ENCODE measurements around the gene PLXNB3.

PLXNB3 gene

GRCh38 chrX:153774576-153775292, 10.7 kb downstream of the PLXNB3 start:
- no peak for ATAC-seq

- no peak for ATAC-seq
Measured at GRCh38 chrX:153775293-153776119, 11.5 kb downstream of the PLXNB3 start.

GRCh38 chrX:153776120-153776599, 12.1 kb downstream of the PLXNB3 start:
- ATAC-seq: no peak

GRCh38 chrX:153776611-153777045, 12.6 kb downstream of the PLXNB3 start:
- ATAC-seq: no peak

- ATAC-seq: no peak
Measured at GRCh38 chrX:153777261-153778090, 13.4 kb downstream of the PLXNB3 start.

- no peak for ATAC-seq
Measured at GRCh38 chrX:153778181-153778580, 14.1 kb downstream of the PLXNB3 start.

GRCh38 chrX:153778684-153779101, 14.6 kb downstream of the PLXNB3 start:
- ATAC-seq: peak in 1 of 2 donors; percentile 17

- ATAC-seq: no peak
Measured at GRCh38 chrX:153779891-153780677, 16.0 kb downstream of the PLXNB3 start.

- no peak for ATAC-seq
Measured at GRCh38 chrX:153780678-153781427, 16.8 kb downstream of the PLXNB3 start, which contains the start of gene SRPK3. Gene SRPK3, plus strand, starts transcription at chrX:153781041. Its CDS starts 46 bp downstream, at chrX:153781087.

GRCh38 chrX:153781428-153782047, 17.5 kb downstream of the PLXNB3 start:
- no peak for ATAC-seq

GRCh38 chrX:153782313-153782712, 18.3 kb downstream of the PLXNB3 start:
- no peak for ATAC-seq

- no peak for ATAC-seq
Measured at GRCh38 chrX:153782871-153783270, 18.8 kb downstream of the PLXNB3 start.

GRCh38 chrX:153783378-153784013, 19.4 kb downstream of the PLXNB3 start:
- no peak for ATAC-seq

DNA sequence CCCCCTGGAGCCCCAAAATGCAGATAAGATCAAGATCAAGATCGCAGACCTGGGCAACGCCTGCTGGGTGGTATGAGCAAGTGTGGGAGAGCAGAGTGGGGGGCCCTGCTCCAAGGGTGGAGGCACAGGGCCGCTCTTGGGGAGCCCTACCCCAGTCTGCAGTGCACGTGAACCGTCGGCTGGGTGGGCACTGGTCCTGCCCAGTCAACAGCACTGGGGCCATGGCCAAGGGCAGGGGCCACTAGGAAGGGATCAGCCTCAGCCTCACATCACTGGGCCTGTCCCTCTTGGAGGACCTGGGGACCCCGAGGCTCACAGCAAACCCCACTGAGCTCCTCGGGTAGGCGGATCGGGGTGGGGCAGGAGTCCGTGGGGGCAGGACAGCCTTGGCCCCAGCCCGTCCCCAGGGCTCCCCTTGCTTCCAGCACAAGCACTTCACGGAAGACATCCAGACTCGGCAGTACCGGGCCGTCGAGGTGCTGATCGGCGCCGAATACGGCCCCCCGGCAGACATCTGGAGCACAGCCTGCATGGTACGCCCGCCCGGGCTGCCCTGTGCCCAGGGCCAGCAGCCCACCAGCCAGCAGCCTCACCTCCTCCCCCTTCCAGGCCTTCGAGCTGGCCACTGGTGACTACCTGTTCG, 20.4 kb downstream of the PLXNB3 start:
- no peak for ATAC-seq

DNA sequence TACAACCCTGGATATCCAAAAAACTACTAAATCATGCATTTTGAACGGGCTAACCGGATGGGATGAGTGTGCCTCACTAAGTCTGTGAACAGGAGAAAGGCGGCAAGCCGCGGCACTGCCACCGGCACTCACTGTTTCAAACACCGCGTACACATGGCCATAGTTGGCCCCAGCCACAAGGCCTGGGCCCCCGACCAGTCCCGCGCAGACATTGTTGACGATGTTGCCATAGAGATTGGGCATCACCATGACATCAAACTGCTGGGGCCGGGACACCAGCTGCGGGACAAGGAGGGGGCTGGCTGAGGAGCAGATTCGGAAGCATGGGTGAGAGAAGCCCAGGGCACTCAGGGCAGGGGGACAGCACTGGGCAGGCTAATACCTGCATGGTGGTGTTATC, 22.6 kb downstream of the PLXNB3 start:
- no peak for ATAC-seq

DNA sequence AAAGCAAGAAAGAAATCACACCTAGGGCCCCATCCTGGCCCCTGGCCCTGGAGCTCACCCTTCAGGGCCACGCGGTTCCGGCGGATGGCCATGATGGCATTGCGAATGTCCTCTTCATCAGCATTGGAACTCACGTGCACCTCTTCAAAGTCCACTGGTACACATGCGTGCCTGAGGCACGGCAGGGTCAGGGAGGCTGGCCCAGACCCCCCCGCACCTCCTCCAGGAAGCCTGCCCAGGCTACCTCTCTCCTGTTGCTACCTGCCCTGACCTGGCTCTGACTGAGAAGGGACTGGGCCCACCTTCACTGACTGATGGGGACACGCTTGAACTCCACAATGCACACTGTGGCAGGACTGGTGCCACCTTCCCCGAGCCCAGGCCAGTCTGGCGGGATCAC, 25.6 kb downstream of the PLXNB3 start:
- no peak for ATAC-seq

- ATAC-seq: no peak
Measured at GRCh38 chrX:153791104-153791852, 27.2 kb downstream of the PLXNB3 start.

- no peak for ATAC-seq
Measured at GRCh38 chrX:153792368-153792767, 28.3 kb downstream of the PLXNB3 start.

- no peak for ATAC-seq
Measured at GRCh38 chrX:153793291-153793690, 29.2 kb downstream of the PLXNB3 start.
